Inflammatory macrophage treated with lipopolysaccharide for 1 hour (primary cell): Measurements from ENCODE around the gene SEPTIN5.
"Not testable (repeated sequence)": the region's sequence is repeated elsewhere in the genome, so short reads cannot be mapped to it uniquely, and the experiment has no call there.

Source experiments
- DNase-seq, 2 donors: peaks; one replicate each; pipeline ENCODE4 v3.0.0-alpha.2; 2020 to 2022

SEPTIN5 gene

GRCh38 chr22:19714312-19715187, at the start of gene SEPTIN5:
Gene SEPTIN5 (plus strand): TSS chr22:19714503. CDS start chr22:19714589, 86 bp downstream.
- no peak for DNase-seq

DNA sequence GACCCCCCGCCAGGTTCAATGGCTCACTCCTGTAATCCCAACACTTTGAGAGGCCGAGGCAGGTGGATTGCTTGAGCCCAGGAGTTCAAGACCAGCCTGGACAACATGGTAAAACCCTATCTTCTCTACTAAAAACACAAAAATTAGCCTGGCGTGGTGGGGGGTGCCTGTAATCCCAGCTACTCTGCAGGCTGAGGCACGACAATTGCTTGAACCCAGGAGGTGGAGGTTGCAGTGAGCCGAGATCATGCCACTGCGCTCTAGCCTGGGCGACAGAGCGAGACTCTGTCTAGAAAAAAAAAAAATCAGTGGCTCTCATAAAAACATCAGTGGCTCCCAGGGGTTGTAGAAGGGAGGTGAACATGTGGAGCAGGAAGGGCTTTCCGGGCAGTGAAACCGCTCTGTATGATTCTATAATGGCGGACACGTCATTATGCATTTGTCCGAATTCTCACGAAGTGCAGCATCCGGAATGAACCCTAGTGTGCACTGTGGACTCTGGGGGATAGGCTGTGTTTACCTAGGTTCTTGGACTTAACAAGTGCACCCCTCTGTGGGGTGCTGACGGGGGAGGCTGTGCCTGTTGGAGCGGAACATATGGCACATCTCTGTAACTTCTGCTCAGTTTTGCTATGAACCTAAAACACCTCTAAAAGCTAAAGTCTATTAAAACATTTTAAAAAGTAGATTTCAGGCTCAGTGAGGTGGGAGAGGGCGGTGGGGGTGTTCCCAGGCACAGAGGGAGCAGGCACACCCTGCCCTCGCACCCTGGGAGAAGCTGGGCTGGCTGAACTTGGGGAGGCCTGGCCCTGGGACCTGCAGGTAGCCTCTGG, 49.1 kb upstream of the SEPTIN5 start:
- no peak for DNase-seq

DNA sequence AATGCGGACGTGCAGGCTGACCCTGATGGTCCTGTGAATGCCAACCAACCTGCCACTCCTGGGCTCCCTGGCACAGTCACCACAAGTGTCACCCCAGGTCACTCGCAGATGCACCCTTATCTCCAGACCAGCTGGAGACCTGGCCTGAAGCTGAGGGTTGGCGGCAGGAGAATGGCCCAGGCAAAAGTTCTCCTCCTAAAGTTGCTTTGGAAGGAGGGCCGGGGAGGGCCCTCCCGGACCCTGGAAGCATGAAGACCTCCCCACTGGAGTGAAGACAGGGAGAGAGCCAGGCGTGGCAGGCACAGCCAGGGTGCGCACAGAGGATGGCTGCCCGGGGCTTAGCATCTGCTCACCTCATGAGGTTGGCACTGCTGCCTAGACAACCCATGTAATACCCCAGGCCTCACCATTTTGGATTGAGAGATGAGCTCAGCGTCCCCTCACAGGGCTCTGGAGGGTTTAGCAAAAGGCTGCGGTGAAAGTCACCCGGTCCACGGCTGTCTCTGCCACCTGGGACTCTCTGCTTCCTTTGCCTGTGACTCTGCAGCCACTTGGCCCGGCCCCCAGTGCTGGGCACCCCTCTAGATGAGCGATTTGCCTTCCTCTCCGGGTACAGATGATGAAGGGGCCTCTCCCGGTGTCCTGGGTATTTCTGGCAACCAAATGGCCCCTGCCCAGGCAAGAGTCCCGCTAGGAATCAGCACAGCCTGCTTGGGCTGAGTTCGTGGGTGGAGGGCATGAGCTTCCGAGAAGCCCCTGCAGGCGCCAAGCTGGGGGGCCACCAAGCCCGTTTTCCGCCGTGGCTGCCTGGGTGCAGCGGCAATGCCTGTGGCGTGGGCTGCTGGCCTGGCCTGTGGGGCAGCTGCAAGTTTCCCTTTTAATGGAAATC, 48.3 kb upstream of the SEPTIN5 start:
- DNase-seq, result no peak

- DNase-seq, result no peak
These were observed 47.4 kb upstream of the SEPTIN5 start for GRCh38 chr22:19666673-19667593.

GRCh38 chr22:19667872-19668740, 46.2 kb upstream of the SEPTIN5 start:
- DNase-seq, result no peak

DNA sequence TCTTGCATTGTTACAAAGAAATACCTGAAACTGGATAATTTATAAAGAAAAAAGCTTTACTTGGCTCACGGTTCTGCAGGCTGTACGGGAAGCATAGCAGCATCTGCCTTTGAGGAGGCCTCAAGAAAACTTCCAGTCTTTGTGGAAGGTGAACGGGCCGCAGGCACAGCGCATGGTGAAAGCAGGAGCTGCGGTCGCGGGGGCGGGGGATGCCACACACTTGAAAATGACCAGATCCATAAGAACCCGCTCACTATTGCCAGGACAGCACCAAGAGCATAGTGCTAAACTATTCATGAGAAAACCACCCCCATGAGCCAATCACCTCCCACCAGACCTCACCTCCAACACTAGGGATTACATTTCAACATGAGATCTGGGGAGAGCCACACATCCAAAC, 45.6 kb upstream of the SEPTIN5 start:
- DNase-seq, result no peak

DNA sequence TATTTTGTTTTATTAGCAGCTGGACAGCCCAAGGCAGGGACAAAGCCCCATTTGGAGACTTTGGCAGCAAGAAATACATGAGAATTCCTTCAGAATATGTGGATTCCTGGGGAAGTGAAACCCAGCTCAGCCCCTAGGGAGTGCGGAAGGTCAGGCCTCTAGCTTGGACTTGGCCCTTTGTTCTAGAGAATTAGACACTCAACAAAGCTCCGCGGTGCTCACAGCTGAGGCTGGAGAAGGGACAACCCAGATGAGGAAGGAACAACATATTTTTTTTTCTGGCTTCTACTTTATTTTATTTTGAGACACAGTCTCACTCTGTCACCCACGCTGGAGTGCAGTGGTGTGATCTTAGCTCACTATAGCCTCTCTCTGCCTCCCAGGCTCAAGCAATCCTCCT, 44.7 kb upstream of the SEPTIN5 start:
- peak in 1 of 2 donors; percentile 4 for DNase-seq

- DNase-seq, result no peak
These were observed 43.0 kb upstream of the SEPTIN5 start for GRCh38 chr22:19671316-19671715.

GRCh38 chr22:19672054-19672776, 42.1 kb upstream of the SEPTIN5 start:
- DNase-seq, result no peak

- DNase-seq, result no peak
These were observed 40.6 kb upstream of the SEPTIN5 start for GRCh38 chr22:19673660-19674059.

DNA sequence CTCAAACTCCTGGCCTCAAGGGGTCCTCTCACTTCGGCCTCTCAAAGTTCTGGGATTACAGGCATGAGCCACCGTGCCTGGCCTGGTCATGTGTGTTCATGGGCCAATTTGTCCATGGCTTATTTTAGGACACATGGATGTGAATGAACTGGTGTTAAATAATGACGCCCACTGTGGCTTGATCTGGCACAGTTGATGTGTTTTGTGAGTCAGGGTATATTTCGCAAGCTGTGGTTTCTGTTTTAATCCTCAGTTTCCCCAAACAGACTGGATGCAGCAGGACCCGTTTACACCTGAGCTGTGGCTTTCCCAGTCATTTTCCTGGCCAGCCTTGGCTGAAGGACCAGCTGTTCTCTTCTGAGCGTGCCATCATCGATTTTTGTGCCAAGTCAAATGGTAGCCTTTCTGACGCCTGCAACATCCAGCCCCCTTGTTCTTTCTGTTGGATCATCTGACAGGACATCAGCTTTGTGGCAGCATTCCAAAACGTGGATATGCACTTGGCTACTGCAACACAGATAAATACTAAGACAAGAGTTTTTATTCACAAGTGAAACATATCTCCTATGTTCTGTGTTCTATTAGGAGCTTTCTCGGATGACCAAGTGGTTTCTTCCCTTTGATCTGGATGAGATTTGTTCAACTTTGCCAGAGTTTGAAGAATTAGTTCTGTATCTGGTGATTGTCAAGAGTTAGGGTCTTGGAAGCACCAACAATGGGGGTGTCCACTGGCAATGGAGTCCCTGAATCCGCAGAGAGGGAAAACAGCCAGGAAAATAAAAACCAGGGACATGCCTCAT, 40.0 kb upstream of the SEPTIN5 start:
- DNase-seq, result no peak

- DNase-seq, result no peak
These were observed 39.4 kb upstream of the SEPTIN5 start for GRCh38 chr22:19674929-19675253.

- DNase-seq, result no peak
These were observed 38.9 kb upstream of the SEPTIN5 start for GRCh38 chr22:19675428-19675827.

- DNase-seq, result not testable (repeated sequence)
These were observed 37.9 kb upstream of the SEPTIN5 start for GRCh38 chr22:19676437-19676836.

- DNase-seq, result no peak
These were observed 35.3 kb upstream of the SEPTIN5 start for GRCh38 chr22:19678949-19679521.

GRCh38 chr22:19679522-19680101, 34.7 kb upstream of the SEPTIN5 start:
- peak in 1 of 2 donors; percentile 60 for DNase-seq

- DNase-seq, result no peak
These were observed 33.9 kb upstream of the SEPTIN5 start for GRCh38 chr22:19680287-19680881.
